H54 (cell line): ENCODE measurements around the gene BABAM2.

Experiments
- DNase-seq: peaks from one replicate; pipeline ENCODE4 v3.0.0; 2011; ENCODE audit warnings: low spot score, mixed read lengths; ENCODE audit not compliant: insufficient read length
- FAIRE-seq: peaks from 3 replicates; lab custom pipeline; 2011; peaks lifted over from hg19 to GRCh38; lab: Jason Lieb, UNC
- POLR2A ChIP-seq: IDR thresholded peaks from 2 replicates; pipeline ENCODE4 v1.6.1; 2011; ENCODE audit warnings: low read depth, mild to moderate bottlenecking, low read length

BABAM2 gene

GRCh38 chr2:28206762-28207161 is 316.2 kb downstream of the BABAM2 start:
- no peak for DNase-seq
- TF ChIP-seq POLR2A = no peak
- FAIRE-seq = no peak

- peak; percentile 43 for FAIRE-seq
- no peak for DNase-seq
- no peak for TF ChIP-seq POLR2A
These were observed 318.7 kb downstream of the BABAM2 start for GRCh38 chr2:28209261-28209691.

GRCh38 chr2:28209864-28210263 is 319.3 kb downstream of the BABAM2 start:
- FAIRE-seq (peak; percentile 11), DNase-seq (no peak)
- no peak for TF ChIP-seq POLR2A

GRCh38 chr2:28210535-28210934 is 320.0 kb downstream of the BABAM2 start:
- DNase-seq (no peak), FAIRE-seq (no peak)
- no peak for TF ChIP-seq POLR2A

GRCh38 chr2:28216331-28216730 is 325.8 kb downstream of the BABAM2 start:
- peak; percentile 20 for FAIRE-seq
- no peak for TF ChIP-seq POLR2A
- DNase-seq = no peak

GRCh38 chr2:28217042-28217740 is 326.7 kb downstream of the BABAM2 start:
- FAIRE-seq (no peak), DNase-seq (no peak)
- no peak for TF ChIP-seq POLR2A

GRCh38 chr2:28219138-28219537 is 328.6 kb downstream of the BABAM2 start:
- FAIRE-seq (peak; percentile 57), DNase-seq (no peak)
- no peak for TF ChIP-seq POLR2A

- no peak for DNase-seq
- no peak for TF ChIP-seq POLR2A
- FAIRE-seq = no peak
These were observed 329.3 kb downstream of the BABAM2 start for GRCh38 chr2:28219758-28220368.

- DNase-seq (no peak), FAIRE-seq (peak; percentile 27)
- no peak for TF ChIP-seq POLR2A
These were observed 334.3 kb downstream of the BABAM2 start for GRCh38 chr2:28224648-28225472.

- FAIRE-seq = no peak
- no peak for DNase-seq
- TF ChIP-seq POLR2A = no peak
These were observed 335.0 kb downstream of the BABAM2 start for GRCh38 chr2:28225473-28226080.

GRCh38 chr2:28226558-28226957 is 336.0 kb downstream of the BABAM2 start:
- FAIRE-seq (no peak), DNase-seq (no peak)
- TF ChIP-seq POLR2A = no peak

- FAIRE-seq (no peak), DNase-seq (no peak)
- no peak for TF ChIP-seq POLR2A
These were observed 337.0 kb downstream of the BABAM2 start for GRCh38 chr2:28227498-28227897.

- TF ChIP-seq POLR2A = no peak
- FAIRE-seq (no peak), DNase-seq (no peak)
These were observed 338.0 kb downstream of the BABAM2 start for GRCh38 chr2:28228434-28228995.
